Activated CD4-positive, alpha-beta T cell treated with anti-CD3 and anti-CD28 coated beads for 36 hours (primary cell): ENCODE data around the gene CLDN5. TPM values are rescaled to one million over a fixed set of nuclear protein-coding genes. Genes with fewer than 3 reads are reported as not detected.

Experiments used
- ATAC-seq: fragments of 200-7000 bp; cut with Tn5 transposase; one replicate; pipeline ENCODE4 v1.10.0; 2021; ENCODE audit warnings: mild to moderate bottlenecking, moderate library complexity
- CTCF ChIA-PET: fragments of 350-600 bp; sonication (Branson Sonifier 250); formaldehyde crosslinking; loops from one replicate; lab custom pipeline; 2021; ENCODE audit warnings: antibody characterized with exemption; lab: Charles Lee
- POLR2A ChIA-PET: fragments of 350-600 bp; sonication (Branson Sonifier 250); formaldehyde crosslinking; loops from one replicate; lab custom pipeline; 2021; ENCODE audit warnings: antibody characterized with exemption, inconsistent platforms; lab: Charles Lee
- DNase-seq: peaks from one replicate; pipeline ENCODE4 v3.0.0-alpha.2; 2020
- H3K27ac Mint-ChIP-seq: one replicate; pipeline ENCODE4 v1.8.0; 2021; ENCODE audit warnings: mixed read lengths
- H3K27me3 Mint-ChIP-seq: one replicate; pipeline ENCODE4 v1.8.0; 2021; ENCODE audit warnings: mixed read lengths
- H3K36me3 Mint-ChIP-seq: one replicate; pipeline ENCODE4 v1.8.0; 2021; ENCODE audit warnings: low read depth, mixed read lengths
- H3K4me1 Mint-ChIP-seq: one replicate; pipeline ENCODE4 v1.8.0; 2021; ENCODE audit warnings: mixed read lengths
- H3K4me3 Mint-ChIP-seq: one replicate; pipeline ENCODE4 v1.8.0; 2021; ENCODE audit warnings: mild to moderate bottlenecking, moderate library complexity, mixed read lengths
- H3K9me3 Mint-ChIP-seq: one replicate; pipeline ENCODE4 v1.8.0; 2021; ENCODE audit warnings: low read depth, mixed read lengths
- intact Hi-C, 2 experiments: fragments of 100-400 bp; cut with DNase I in 1 of 2; cut with micrococcal nuclease in 1 of 2; formaldehyde crosslinking; loops; one replicate each; pipeline versions ENCODE4 v1.14.2 to v1.15.1; 2022 to 2024; cut with DNase I, micrococcal nuclease
- total RNA-seq, 2 experiments: library from RNA; stranded (reverse); gene quantifications; one replicate each; pipeline ENCODE4 v1.2.3, GENCODE V29; 2021

The CLDN5 gene
- total RNA-seq, 2 experiments from 2014 or later = not detected

- ChIA-PET CTCF (interaction anchor here (0.7 to 1.6 kb wide), 3 partner anchors 11 to 139 kb away, joined by 3 to 6 read pairs (median 4); no protein-coding TSS in a partner anchor), POLR2A (no interaction called here)
- no peaks in the 10 kb centered on the region for H3K9me3 Mint-ChIP-seq
- H3K4me3 Mint-ChIP-seq = no peak overlapping the region
- ATAC-seq (peak; percentile 74), DNase-seq (no peak)
- peaks cover 29% of the 10 kb centered on the region for H3K4me1 Mint-ChIP-seq
- H3K27ac Mint-ChIP-seq = no peak overlapping the region
- intact Hi-C loops = no loop called here
- no peaks in the 10 kb centered on the region for H3K27me3 Mint-ChIP-seq
- peaks cover 56% of the 10 kb centered on the region for H3K36me3 Mint-ChIP-seq
These were observed 33.5 kb downstream of the CLDN5 start for GRCh38 chr22:19490628-19491230.

GRCh38 chr22:19488884-19489843, 35.0 kb downstream of the CLDN5 start:
- H3K36me3 Mint-ChIP-seq = peaks cover 60% of the 10 kb centered on the region
- no peak for DNase-seq

GRCh38 chr22:19488285-19488684, 35.9 kb downstream of the CLDN5 start:
- H3K27me3 Mint-ChIP-seq = no peaks in the 10 kb centered on the region
- peaks cover 37% of the 10 kb centered on the region for H3K4me1 Mint-ChIP-seq
- H3K4me3 Mint-ChIP-seq = no peak overlapping the region
- DNase-seq (no peak), ATAC-seq (no peak)
- no peak overlapping the region for H3K27ac Mint-ChIP-seq
- POLR2A ChIA-PET = interaction anchor here (0.6 to 1.2 kb wide), 2 partner anchors 10 to 54 kb away, joined by 3 to 4 read pairs; no protein-coding TSS in a partner anchor
- CTCF ChIA-PET = interaction anchor here (0.8 kb wide), 1 partner anchor 9 kb away, joined by 3 read pairs; the partner anchor contains the start of gene CDC45
- intact Hi-C loops = no loop called here
- no peaks in the 10 kb centered on the region for H3K9me3 Mint-ChIP-seq
- H3K36me3 Mint-ChIP-seq = peaks cover 62% of the 10 kb centered on the region

More at GRCh38 chr22:19488884-19489843, 35.0 kb downstream of the CLDN5 start:
- Mint-ChIP-seq H3K27ac (no peak overlapping the region), H3K4me1 (peaks cover 32% of the 10 kb centered on the region), H3K27me3 (no peaks in the 10 kb centered on the region), H3K4me3 (no peak overlapping the region), H3K9me3 (no peaks in the 10 kb centered on the region)
- ChIA-PET CTCF (interaction anchor here (1.6 kb wide), 1 partner anchor 141 kb away, joined by 6 read pairs; no protein-coding TSS in a partner anchor), POLR2A (interaction anchor here (0.6 to 1.0 kb wide), 3 partner anchors 9 to 346 kb away, joined by 3 to 4 read pairs (median 3); partner anchors contain the start of gene CDC45)
- intact Hi-C loops = no loop called here
- ATAC-seq = no peak

GRCh38 chr22:19483481-19484244, 40.5 kb downstream of the CLDN5 start:
- H3K4me1 Mint-ChIP-seq = peaks cover 30% of the 10 kb centered on the region
- ChIA-PET POLR2A (no interaction called here), CTCF (no interaction called here)
- H3K4me3 Mint-ChIP-seq = no peak overlapping the region
- intact Hi-C loops = no loop called here
- peak overlapping the region; percentile 5 for H3K27ac Mint-ChIP-seq
- H3K9me3 Mint-ChIP-seq = no peaks in the 10 kb centered on the region
- ATAC-seq (no peak), DNase-seq (no peak)
- no peaks in the 10 kb centered on the region for H3K27me3 Mint-ChIP-seq
- H3K36me3 Mint-ChIP-seq = peaks cover 58% of the 10 kb centered on the region

GRCh38 chr22:19482297-19482696, 41.9 kb downstream of the CLDN5 start:
- intact Hi-C loops = no loop called here
- Mint-ChIP-seq H3K4me3 (no peak overlapping the region), H3K36me3 (peaks cover 51% of the 10 kb centered on the region), H3K27me3 (no peaks in the 10 kb centered on the region), H3K27ac (no peak overlapping the region), H3K9me3 (no peaks in the 10 kb centered on the region), H3K4me1 (peaks cover 31% of the 10 kb centered on the region)
- DNase-seq (no peak), ATAC-seq (no peak)
- ChIA-PET POLR2A (no interaction called here), CTCF (interaction anchor here (0.7 kb wide), 1 partner anchor 265 kb away, joined by 3 read pairs; no protein-coding TSS in a partner anchor)

GRCh38 chr22:19480789-19481188, 43.4 kb downstream of the CLDN5 start:
- ATAC-seq (no peak), DNase-seq (no peak)
- peak overlapping the region; percentile 99 for H3K27ac Mint-ChIP-seq
- CTCF ChIA-PET = interaction anchor here (1.3 kb wide), 1 partner anchor 149 kb away, joined by 3 read pairs; no protein-coding TSS in a partner anchor
- H3K4me1 Mint-ChIP-seq = peaks cover 42% of the 10 kb centered on the region
- intact Hi-C loops = no loop called here
- no peaks in the 10 kb centered on the region for H3K27me3 Mint-ChIP-seq
- peak overlapping the region; percentile 99 for H3K4me3 Mint-ChIP-seq
- no peaks in the 10 kb centered on the region for H3K9me3 Mint-ChIP-seq
- peaks cover 51% of the 10 kb centered on the region for H3K36me3 Mint-ChIP-seq
- POLR2A ChIA-PET = interaction anchor here (0.6 to 1.6 kb wide), 4 partner anchors 8 to 337 kb away, joined by 3 to 6 read pairs (median 4); no protein-coding TSS in a partner anchor

GRCh38 chr22:19480173-19480568, 44.0 kb downstream of the CLDN5 start:
- DNase-seq (peak; percentile 38), ATAC-seq (no peak)
- intact Hi-C loops = no loop called here
- Mint-ChIP-seq H3K4me3 (peak overlapping the region; percentile 99), H3K27ac (peak overlapping the region; percentile 99), H3K4me1 (peaks cover 45% of the 10 kb centered on the region), H3K9me3 (no peaks in the 10 kb centered on the region), H3K27me3 (no peaks in the 10 kb centered on the region), H3K36me3 (peaks cover 51% of the 10 kb centered on the region)
- ChIA-PET CTCF (interaction anchor here (1.0 to 1.3 kb wide), 3 partner anchors 8 to 149 kb away, joined by 3 read pairs; no protein-coding TSS in a partner anchor), POLR2A (interaction anchor here (0.6 to 1.6 kb wide), 13 partner anchors 9 to 362 kb away, joined by 3 to 8 read pairs (median 4); partner anchors contain the start of genes ESS2, HIRA, MRPL40 and SLC25A1)

- ChIA-PET POLR2A (interaction anchor here (0.5 to 1.6 kb wide), 14 partner anchors 10 to 361 kb away, joined by 3 to 8 read pairs (median 4); partner anchors contain the start of genes ESS2, HIRA, MRPL40 and SLC25A1), CTCF (interaction anchor here (0.7 to 1.6 kb wide), 4 partner anchors 8 to 373 kb away, joined by 3 to 4 read pairs (median 4); partner anchors contain the start of gene ESS2)
- ATAC-seq = peak; percentile 91
- peak; percentile 97 for DNase-seq
- intact Hi-C loops = loop anchor here (1.0 to 5.0 kb wide), 15 partner anchors 32 to 638 kb away; partner anchors contain the start of genes C22orf39 (in 2 of the 2), CLTCL1 (in 2 of the 2), DGCR2 (in 2 of the 2) and ESS2 (in 2 of the 2)
- Mint-ChIP-seq H3K4me1 (peaks cover 45% of the 10 kb centered on the region), H3K36me3 (peaks cover 46% of the 10 kb centered on the region), H3K9me3 (no peaks in the 10 kb centered on the region), H3K27me3 (no peaks in the 10 kb centered on the region), H3K27ac (peak within 1 kb of the TSS; percentile 99), H3K4me3 (peak within 1 kb of the TSS; percentile 99)
These were observed 44.6 kb downstream of the CLDN5 start, which contains the start of gene CDC45 for GRCh38 chr22:19479355-19480172. Gene CDC45 (plus strand): TSS chr22:19479920. CDS start chr22:19479969, 49 bp downstream.

GRCh38 chr22:19478901-19479354, 45.3 kb downstream of the CLDN5 start, which contains the start of gene UFD1:
Gene UFD1 (minus strand): TSS chr22:19479193. CDS start chr22:19479085, 108 bp downstream.
- ChIA-PET CTCF (interaction anchor here (0.7 to 1.6 kb wide), 6 partner anchors 9 to 372 kb away, joined by 3 to 4 read pairs (median 3); partner anchors contain the start of genes ESS2 and HIRA), POLR2A (interaction anchor here (0.5 to 1.6 kb wide), 11 partner anchors 9 to 334 kb away, joined by 3 to 8 read pairs (median 4); partner anchors contain the start of genes ESS2, HIRA, MRPL40 and SLC25A1)
- no peaks in the 10 kb centered on the region for H3K27me3 Mint-ChIP-seq
- H3K27ac Mint-ChIP-seq = peak within 1 kb of the TSS; percentile 99
- H3K4me3 Mint-ChIP-seq = peak within 1 kb of the TSS; percentile 99
- DNase-seq = peak; percentile 89
- intact Hi-C loops = loop anchor here (1.0 to 5.0 kb wide), 15 partner anchors 32 to 638 kb away; partner anchors contain the start of genes C22orf39 (in 2 of the 2), CLTCL1 (in 2 of the 2), DGCR2 (in 2 of the 2) and ESS2 (in 2 of the 2)
- peak; percentile 56 for ATAC-seq
- peaks cover 42% of the 10 kb centered on the region for H3K36me3 Mint-ChIP-seq
- no peaks in the 10 kb centered on the region for H3K9me3 Mint-ChIP-seq
- H3K4me1 Mint-ChIP-seq = peaks cover 42% of the 10 kb centered on the region
